NCI-H1048 (cell line): ENCODE results near the gene GATB.

Experiments
- DNase-seq: peaks from one replicate; lab custom pipeline; 2025; lab: John Stamatoyannopoulos, UW

Gene GATB

DNA sequence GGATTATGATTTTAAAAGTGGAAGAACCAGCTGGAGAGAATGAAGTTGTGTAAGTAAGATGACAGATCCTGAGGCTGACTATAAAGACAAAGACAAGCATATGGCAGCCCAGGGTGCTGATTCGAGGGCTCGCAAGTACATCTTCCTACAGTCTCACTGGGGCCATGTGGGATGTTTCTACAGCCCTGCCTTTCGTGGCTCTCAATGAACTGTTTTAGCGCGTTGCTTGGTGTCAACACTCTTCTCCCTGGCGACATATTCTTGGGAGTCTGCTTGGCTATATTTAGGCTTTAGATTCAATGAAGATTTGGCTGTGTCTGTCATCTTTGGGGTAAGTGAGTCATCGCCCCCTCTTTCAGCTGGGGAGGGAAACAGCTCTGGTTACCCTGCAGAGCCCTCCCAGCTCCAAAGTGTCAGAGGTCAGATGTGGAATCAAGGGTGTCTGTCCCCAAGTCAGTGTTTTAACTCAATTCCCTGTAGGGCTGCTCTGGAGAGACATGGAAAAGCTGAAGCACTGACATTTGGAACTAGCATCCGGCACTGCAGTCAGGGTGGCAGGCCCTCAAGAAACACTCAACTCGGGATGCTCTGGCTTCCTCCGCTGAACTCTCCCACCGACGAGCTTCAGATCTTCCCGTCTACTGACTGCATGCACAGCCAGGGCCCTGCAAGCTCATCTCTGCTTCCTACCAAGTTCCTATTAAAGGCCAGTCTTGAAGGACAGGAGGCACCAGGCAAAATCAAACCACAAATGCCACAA, 65.7 kb downstream of the GATB start:
- no peak for DNase-seq

DNA sequence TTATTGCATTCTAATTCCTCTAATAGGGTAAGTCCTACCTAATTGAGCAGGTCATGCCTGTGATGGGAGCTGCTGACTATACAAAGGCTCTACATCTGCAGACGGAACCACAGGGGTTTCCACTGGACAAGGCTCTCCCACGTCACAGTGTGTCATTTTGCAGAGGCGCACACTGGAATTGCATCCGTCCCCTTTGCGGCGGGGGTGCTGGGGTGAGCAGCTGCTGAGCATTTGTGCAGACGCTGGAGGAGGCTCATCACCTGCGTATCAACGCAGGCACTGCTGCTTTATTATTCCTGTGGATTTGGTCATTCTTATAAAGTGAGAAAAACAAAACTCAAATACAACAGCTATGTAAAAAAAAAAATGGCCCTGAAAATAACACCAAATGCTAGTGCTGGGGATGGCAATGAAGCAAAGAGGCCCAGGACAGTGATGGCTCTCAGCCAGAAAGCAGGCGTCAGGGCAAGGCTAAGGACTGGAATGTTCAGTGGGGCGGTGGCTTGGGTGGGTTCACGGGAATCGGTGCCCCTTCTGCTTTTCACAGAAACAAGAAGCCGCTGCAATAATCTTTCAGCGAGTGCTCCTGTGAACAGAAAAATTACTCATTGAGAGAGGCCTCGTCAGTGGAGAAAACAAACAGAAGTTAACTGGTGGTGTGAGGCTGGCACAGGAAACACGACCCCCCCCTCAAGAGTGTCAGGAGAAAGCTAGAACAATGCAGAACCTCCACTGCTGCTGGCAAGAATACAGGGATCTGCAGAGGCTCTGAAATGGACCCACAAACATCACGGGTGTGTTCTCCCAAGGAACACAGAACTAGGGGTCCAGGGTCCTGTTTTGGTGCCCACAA, 67.8 kb downstream of the GATB start:
- DNase-seq = no peak

DNA sequence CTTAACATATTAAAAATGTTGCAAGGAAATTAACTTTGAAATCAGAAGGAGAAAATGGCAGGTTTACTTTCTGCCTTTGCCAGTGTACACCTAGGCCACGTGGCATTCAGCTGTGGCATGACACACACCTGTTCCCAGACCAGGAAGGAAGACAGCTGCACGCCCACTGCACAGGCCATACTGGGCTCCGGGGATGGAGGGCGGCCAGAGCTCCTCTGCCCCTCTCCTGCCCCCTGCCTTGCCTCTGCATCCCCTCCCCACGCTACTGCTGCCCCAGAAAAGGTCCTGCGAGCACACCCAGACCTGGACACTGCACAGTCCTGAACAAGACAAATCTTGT, 68.4 kb downstream of the GATB start:
- DNase-seq = no peak

- no peak for DNase-seq
These were observed 69.0 kb downstream of the GATB start for GRCh38 chr4:151691639-151692442.

DNA sequence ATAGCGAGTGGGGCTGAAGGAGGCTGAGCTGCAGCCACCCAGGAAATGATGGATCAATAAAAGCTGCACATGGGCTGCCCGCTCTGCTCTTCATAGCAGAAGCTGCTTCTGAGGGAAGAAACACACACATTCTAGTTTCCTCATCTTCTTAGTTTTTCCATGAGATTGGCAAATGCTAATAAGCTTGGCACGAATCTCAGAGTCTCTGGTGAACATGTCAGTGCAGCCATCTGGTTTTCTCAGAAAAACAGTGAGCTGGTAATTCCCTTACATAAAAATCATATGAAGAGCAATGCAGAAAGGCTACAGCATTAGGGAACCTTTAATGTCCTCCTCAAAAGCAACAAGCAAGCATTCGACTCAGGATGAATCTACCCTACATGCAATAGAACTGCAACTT, 69.9 kb downstream of the GATB start:
- DNase-seq = no peak

DNA sequence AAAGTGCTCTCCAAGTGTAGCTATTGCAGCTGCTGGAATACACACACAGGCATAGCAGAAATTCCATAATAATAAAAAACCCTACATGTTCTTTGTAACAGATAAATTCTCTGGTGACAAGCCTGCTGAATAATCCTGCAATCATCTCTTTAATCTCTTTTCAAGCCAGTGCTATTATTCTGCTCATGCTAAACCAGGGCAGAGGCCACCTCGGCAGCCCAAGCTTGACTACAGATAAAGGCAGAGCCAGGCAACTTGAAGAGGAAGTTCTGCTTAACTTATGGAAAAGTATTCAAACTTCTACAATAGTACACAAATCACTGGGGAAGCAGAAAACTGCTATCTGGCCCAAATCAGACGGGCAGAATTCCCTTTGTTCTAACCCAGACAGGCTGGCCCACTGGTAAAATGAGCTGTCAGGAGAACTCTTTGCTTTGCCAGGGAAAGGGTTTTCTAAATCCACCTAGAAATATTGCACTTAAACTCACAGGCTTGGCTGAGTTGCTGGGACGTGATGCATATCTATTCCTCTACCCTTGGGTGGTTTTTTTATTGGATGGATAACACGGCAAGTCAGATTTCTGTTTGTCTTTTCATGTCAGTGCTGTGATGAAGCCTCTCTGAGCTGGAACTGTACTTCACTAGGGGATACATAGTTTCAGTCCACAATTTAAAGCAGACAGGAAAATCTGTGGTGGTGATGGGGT, 70.5 kb downstream of the GATB start:
- DNase-seq = no peak

- DNase-seq = no peak
These were observed 71.4 kb downstream of the GATB start for GRCh38 chr4:151689211-151689991.

GRCh38 chr4:151688785-151689043, 72.1 kb downstream of the GATB start:
- no peak for DNase-seq

DNA sequence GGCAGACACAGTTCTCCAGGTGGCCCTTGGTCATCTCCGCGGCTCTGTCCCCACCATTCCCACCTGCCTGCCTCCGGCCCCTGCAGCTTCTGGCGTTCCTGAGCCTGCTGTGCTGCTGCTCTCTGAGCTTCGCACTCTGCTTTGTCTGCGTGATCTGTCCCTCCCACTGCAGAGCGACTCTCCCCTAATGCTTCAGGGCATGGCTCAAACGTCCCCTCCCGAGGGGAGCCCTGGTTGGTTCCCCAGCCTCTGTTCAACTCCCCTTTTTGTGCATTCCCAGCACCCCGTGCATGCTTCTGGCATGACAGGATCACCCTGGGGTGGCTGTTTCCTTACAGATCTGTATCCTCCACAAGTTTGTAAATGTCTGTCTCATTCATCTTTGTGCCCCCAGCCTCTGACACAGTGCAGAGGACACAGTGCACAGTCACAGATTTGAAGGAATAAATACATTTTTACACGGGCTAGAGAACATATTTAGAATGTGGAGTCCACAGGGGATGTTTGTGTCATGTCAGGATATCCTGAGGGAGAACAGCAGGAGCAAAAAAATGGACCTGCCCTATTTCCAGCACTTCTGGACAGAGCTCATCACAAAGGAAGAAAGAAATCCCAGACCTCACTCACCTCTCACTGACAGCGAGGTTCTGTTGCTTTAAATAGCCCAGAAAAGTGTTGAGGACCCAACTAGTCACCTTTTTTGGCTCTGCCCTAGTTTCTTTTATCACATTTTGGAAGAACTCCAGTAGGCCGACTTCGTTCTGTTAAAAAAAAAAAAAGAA, 72.6 kb downstream of the GATB start:
- no peak for DNase-seq

DNA sequence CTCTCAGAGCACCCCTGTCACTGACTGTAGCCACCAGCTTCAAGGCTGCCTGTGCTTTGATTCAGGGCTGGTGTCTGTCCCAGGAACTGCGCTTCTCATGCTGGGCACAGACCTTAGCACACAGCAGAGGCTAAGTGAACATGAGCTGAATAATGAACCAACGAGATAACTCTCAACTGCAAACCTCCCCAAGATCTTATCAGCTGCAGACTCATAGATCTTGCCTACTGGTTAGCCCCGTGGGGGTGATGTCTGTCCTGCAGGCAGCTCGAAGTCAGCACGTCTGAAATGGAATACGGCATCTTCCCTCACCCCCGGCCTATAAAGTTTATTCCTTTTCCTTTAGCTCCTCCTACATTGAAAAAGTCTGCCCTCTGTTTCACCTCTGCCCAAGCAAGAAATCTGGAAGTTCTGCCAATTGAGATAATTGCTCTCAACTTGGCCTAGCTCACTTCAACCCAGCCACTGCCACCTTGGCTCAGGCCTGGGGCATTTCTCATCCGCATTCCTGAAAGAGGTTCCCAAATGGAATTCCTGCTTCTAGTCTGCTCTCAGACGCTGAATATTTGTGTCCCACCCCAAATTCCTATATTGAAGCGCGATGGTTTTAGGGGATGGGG, 73.7 kb downstream of the GATB start:
- DNase-seq = no peak

GRCh38 chr4:151685303-151685702, 75.5 kb downstream of the GATB start:
- DNase-seq = no peak

DNA sequence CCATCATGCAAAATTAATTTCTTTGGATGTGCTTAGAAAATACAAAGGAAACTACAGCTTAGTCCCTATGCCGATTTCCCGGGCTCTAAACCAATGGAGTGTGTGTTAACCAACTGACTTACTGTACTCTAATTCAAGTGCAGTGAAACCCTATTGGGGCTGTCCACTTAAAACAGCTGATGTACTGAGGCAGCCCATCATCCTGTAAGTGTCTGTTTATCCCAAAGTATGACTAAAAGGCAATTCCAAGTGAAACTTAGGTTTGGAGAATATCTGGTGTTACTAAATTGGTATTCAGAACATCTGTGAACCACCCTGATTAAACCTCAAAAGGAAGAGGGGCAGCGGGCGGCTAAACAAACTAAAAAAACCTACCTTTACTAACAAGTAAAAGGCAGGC, 79.7 kb downstream of the GATB start:
- no peak for DNase-seq

DNA sequence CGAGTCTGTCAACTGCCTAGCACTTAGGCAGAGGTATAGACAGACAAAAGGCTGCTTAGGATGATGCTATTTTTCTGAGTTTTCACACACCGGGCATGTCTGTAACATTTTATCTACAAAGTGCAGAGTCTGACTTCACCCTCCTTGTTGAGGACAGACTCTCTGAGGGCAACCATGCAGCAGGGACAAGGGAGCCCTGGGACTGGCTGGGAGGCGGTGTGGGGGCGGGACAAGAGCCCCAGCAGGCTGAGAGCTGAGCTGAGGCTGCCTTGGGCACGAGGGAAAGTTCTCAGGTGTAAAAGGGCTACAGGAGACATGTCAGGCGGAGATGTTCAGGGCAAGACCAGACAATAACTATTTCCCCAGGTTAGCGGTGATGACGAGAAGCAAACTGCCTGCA, 81.6 kb downstream of the GATB start:
- DNase-seq = no peak

DNA sequence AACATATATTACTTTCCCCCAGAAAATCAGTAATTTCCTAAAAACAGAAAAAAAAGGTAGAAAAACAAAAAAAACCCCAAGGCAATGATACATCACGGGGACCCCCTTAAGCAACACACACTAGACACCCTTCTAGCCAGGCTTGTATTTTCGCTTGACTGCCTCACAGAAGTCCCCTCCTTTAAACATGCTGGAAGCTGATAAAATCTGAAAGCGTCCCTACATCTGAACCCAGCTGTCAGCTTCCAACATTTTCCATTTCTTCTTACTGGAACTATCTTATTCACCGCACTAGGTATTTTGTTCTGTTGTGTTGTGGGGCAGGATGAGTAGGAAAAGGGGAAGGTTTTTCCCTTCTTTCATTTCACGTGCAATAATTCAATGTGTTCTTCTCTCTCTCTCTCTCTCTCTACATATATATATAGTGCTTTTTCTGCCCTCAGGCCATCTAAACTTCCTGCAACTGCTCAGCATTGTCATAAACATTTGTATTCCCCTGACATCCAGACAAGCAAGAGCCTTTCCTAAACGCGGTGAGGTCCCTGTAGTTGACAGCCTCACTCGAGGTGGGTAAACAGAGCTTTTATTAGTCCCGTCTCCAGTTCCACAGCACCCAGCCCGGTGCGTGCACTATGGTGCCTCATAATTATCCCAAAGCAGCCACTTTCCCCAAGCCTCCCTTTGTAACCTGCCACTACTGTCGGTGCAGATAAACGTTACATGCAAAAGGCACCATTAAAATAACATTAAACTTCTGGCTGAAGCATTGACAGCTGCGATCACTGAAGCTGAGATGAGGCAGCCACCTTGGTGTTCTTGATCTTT, 82.5 kb downstream of the GATB start:
- no peak for DNase-seq

- DNase-seq = no peak
These were observed 83.6 kb downstream of the GATB start for GRCh38 chr4:151677193-151677592.

- no peak for DNase-seq
These were observed 84.5 kb downstream of the GATB start for GRCh38 chr4:151676301-151676700.

DNA sequence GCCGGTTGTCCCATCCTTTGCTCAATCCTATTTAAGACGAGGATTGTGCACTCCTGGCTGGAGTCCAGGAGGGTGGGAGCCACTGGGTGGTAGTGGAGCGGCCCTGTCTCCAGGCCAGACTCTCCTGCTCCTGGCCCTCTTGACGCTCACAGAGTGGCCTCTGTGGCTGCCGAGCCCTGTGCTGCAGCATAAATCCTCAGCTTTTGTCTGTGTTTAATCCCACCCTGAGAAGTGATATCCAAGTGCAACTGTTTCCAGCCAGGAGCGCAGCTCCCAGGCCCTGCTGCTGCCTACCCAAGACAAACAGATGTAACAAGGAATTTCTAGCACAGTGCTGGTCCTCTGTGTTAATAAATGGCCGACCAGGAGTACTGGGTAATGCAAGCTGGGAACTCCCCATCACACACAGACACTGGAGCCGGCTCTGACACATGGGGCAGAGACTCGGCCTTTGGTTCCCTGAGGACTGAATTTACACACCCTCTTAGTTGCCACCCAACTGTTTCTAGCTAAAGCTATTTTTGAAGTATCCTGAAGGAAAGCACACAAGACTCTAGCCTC, 85.3 kb downstream of the GATB start:
- DNase-seq = no peak

GRCh38 chr4:151674804-151675391, 85.9 kb downstream of the GATB start:
- no peak for DNase-seq
